Stimulated activated CD4-positive, alpha-beta T cell treated with anti-CD3 and anti-CD28 coated beads, Interleukin-15, amount 100 ng/mL, for 1 hour (primary cell): ENCODE results near the gene GLRX.
"Not testable (repeated sequence)": the region's sequence is repeated elsewhere in the genome, so short reads cannot be mapped to it uniquely, and the experiment has no call there.

Experiments
- DNase-seq, 2 donors: peaks; one replicate each; pipeline ENCODE4 v3.0.0-alpha.2; 2020; ENCODE audit warnings: low read depth in 1 of 2, low spot score in 1 of 2

Gene GLRX

GRCh38 chr5:95822542-95823181, at the start of gene GLRX:
GLRX (minus strand) TSS chr5:95822726; CDS start chr5:95822662, 64 bp downstream.
- DNase-seq = no peak

GRCh38 chr5:95871146-95871806, 48.8 kb upstream of the GLRX start:
- no peak for DNase-seq

- peak in 1 of 2 donors; percentile 12 for DNase-seq
Observed at GRCh38 chr5:95870105-95870672, 47.7 kb upstream of the GLRX start.

- not testable (repeated sequence) for DNase-seq
Observed at GRCh38 chr5:95869173-95869855, 46.8 kb upstream of the GLRX start.

GRCh38 chr5:95868136-95868535, 45.6 kb upstream of the GLRX start:
- DNase-seq = no peak

- no peak for DNase-seq
Observed at GRCh38 chr5:95866435-95867040, 44.0 kb upstream of the GLRX start.

GRCh38 chr5:95864944-95865504, 42.5 kb upstream of the GLRX start:
- no peak for DNase-seq

GRCh38 chr5:95864456-95864855, 41.9 kb upstream of the GLRX start:
- DNase-seq = no peak

GRCh38 chr5:95863383-95863757, 40.8 kb upstream of the GLRX start:
- DNase-seq = no peak

- no peak for DNase-seq
Observed at GRCh38 chr5:95862671-95863382, 40.3 kb upstream of the GLRX start.

GRCh38 chr5:95861864-95862561, 39.5 kb upstream of the GLRX start:
- DNase-seq = no peak

GRCh38 chr5:95861221-95861863, 38.8 kb upstream of the GLRX start:
- DNase-seq = no peak

- DNase-seq = no peak
Observed at GRCh38 chr5:95859661-95860060, 37.1 kb upstream of the GLRX start.

GRCh38 chr5:95858661-95859595, 36.4 kb upstream of the GLRX start:
- peak; percentile 78 to 84 for DNase-seq

- DNase-seq = no peak
Observed at GRCh38 chr5:95858023-95858461, 35.5 kb upstream of the GLRX start.

- DNase-seq = no peak
Observed at GRCh38 chr5:95857185-95857945, 34.8 kb upstream of the GLRX start.

GRCh38 chr5:95856501-95856981, 34.0 kb upstream of the GLRX start:
- no peak for DNase-seq
